IPS-20b (cell line): ENCODE results near the gene TRIM8.

ENCODE experiments used
- H3K27ac ChIP-seq: one replicate; pipeline ENCODE4 v1.5.1; 2013; ENCODE audit warnings: low read length
- H3K27me3 ChIP-seq: 2 replicates; pipeline ENCODE4 v1.6.1; 2013; ENCODE audit warnings: mild to moderate bottlenecking, low read length, inconsistent platforms; ENCODE audit not compliant: insufficient read depth
- H3K36me3 ChIP-seq: 2 replicates; pipeline ENCODE4 v1.6.1; 2013; ENCODE audit warnings: low read depth, mild to moderate bottlenecking, inconsistent platforms, low read length, moderate library complexity; ENCODE audit not compliant: insufficient read depth
- H3K4me1 ChIP-seq: 2 replicates; pipeline ENCODE4 v1.6.1; 2013; ENCODE audit warnings: mild to moderate bottlenecking, control low read depth, inconsistent platforms, low read length, moderate library complexity; ENCODE audit not compliant: insufficient read depth
- H3K4me3 ChIP-seq: 2 replicates; pipeline ENCODE4 v1.5.1; 2013; ENCODE audit warnings: mild to moderate bottlenecking, low read length, inconsistent platforms
- H3K9ac ChIP-seq: 2 replicates; pipeline ENCODE4 v1.6.1; 2013; ENCODE audit warnings: low read depth, mild to moderate bottlenecking, inconsistent platforms, low read length, moderate library complexity
- H3K9me3 ChIP-seq: 2 replicates; pipeline ENCODE4 v1.6.1; 2013; ENCODE audit warnings: mild to moderate bottlenecking, low read depth, low read length, inconsistent platforms; ENCODE audit not compliant: insufficient read depth

The TRIM8 gene, protein sequence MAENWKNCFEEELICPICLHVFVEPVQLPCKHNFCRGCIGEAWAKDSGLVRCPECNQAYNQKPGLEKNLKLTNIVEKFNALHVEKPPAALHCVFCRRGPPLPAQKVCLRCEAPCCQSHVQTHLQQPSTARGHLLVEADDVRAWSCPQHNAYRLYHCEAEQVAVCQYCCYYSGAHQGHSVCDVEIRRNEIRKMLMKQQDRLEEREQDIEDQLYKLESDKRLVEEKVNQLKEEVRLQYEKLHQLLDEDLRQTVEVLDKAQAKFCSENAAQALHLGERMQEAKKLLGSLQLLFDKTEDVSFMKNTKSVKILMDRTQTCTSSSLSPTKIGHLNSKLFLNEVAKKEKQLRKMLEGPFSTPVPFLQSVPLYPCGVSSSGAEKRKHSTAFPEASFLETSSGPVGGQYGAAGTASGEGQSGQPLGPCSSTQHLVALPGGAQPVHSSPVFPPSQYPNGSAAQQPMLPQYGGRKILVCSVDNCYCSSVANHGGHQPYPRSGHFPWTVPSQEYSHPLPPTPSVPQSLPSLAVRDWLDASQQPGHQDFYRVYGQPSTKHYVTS

DNA sequence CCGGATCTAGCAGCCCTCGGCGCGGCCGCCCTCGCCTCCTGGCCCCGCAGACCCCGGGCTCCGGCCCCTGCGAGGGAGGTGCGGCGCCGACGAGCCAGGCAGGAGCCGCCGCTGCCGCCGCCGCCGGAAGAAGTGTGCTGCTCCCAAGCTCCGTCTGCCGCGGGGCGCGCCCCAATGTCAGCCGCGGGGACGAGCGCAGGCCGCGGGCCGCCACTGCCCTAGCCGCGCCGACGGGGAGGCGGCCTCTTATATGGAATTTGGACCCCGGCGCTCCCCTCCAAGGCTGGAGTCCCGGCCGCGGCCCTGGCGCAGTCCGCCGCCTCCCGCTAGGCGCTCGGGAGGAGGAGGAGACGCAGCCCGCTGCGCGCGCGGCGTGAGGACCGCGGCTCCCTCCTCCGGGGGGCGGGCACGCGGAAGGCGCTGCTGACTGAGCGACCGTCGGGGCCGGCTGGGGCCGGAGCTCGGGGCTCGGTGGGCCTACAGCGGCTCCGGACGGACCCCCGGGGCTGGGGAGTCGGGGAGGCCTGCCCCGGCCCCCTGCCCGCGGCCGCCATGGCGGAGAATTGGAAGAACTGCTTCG, at the start of gene TRIM8:
Gene TRIM8, plus strand, starts transcription at position 414 of the 580 bp plus-strand sequence. Its CDS starts 139 bp downstream, at position 553.
- no peaks in the 10 kb centered on the region for H3K9me3 ChIP-seq
- peak within 1 kb of the TSS; percentile 86; the same call in 1 of the 2 replicates for H3K9ac ChIP-seq
- no peak within 1 kb of the TSS for H3K27ac ChIP-seq
- no peaks in the 10 kb centered on the region for H3K36me3 ChIP-seq
- H3K27me3 ChIP-seq: no peaks in the 10 kb centered on the region; the same call in 1 of the 2 replicates
- H3K4me1 ChIP-seq: peaks cover 28% of the 10 kb centered on the region; the same call in 1 of the 2 replicates
- peak within 1 kb of the TSS; percentile 83 for H3K4me3 ChIP-seq

DNA sequence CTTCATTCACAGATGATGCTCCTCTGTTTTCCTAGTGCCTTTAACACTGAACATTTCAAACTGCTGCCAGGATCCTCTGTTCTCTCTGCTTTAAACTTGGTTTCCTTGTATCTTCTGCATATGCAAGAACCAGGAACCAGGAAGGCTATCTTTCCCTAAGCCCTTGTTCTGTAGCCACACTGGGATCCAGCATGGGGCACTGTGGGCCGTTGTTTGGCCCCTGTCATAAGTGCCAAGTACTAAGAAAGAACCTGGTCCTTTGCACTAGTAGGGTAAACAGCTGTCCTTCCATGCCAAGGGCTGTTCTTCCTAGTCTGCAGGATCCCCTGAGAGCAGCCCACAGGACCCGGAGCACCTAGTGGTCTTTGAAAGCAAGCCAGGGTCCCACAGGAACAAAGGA, 49.0 kb upstream of the TRIM8 start:
- H3K36me3 ChIP-seq: no peaks in the 10 kb centered on the region; the same call in 1 of the 2 replicates
- no peaks in the 10 kb centered on the region for H3K9me3 ChIP-seq
- H3K4me3 ChIP-seq: no peak overlapping the region
- H3K9ac ChIP-seq: no peak overlapping the region
- H3K27ac ChIP-seq: no peak overlapping the region
- no peaks in the 10 kb centered on the region for H3K27me3 ChIP-seq
- peaks cover 9% of the 10 kb centered on the region for H3K4me1 ChIP-seq

DNA sequence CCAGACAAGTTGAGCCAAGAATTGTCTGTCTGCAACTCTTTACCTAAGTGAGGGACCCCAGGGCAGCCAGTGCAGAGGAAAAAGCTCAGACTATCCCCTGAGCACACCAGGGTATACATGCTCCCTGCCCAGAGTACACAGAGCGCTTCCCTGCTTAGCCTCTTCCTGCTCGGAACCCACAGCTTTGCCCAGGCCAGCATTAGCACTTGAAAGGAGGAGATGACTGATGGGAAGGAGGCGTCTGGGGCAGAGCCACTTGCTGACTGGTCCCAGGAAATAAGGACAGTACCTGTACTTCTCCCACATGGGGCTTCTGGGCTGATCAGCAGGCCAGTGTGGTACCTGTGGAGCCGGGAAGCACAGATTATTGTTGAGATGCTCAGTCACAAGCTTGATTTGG, 48.4 kb upstream of the TRIM8 start:
- Histone ChIP-seq H3K27me3 (no peaks in the 10 kb centered on the region), H3K9ac (peak overlapping the region; percentile 7; the same call in 1 of the 2 replicates), H3K9me3 (no peaks in the 10 kb centered on the region), H3K4me3 (no peak overlapping the region), H3K4me1 (peaks cover 9% of the 10 kb centered on the region), H3K36me3 (no peaks in the 10 kb centered on the region; the same call in 1 of the 2 replicates), H3K27ac (no peak overlapping the region)

DNA sequence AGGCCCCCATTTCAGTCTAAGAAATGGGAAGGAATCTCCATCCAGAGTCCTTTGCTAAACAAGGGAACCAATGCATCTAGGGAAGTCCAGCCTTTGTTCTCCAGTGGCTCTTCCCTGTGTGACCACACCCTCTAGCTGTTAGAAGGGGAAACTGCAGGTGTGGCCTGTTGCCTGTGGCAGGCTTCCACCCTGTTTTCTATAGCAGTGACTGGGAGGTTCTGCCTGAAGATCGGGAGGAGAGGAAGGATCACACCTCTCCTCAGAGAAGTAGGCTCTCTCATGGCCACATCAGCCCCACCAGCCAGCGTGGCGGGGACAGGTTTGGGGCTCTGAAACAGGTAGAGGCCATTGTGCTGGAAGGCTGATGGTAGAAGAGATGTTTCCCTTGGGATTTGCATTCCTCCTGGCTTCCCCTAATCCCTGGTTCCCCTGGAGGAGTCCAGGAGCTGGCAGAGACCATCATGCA, 47.7 kb upstream of the TRIM8 start:
- H3K4me1 ChIP-seq: peaks cover 9% of the 10 kb centered on the region
- H3K36me3 ChIP-seq: no peaks in the 10 kb centered on the region; the same call in 1 of the 2 replicates
- no peak overlapping the region for H3K27ac ChIP-seq
- H3K4me3 ChIP-seq: no peak overlapping the region
- peak overlapping the region; percentile 7; the same call in 1 of the 2 replicates for H3K9ac ChIP-seq
- no peaks in the 10 kb centered on the region for H3K27me3 ChIP-seq
- no peaks in the 10 kb centered on the region for H3K9me3 ChIP-seq

DNA sequence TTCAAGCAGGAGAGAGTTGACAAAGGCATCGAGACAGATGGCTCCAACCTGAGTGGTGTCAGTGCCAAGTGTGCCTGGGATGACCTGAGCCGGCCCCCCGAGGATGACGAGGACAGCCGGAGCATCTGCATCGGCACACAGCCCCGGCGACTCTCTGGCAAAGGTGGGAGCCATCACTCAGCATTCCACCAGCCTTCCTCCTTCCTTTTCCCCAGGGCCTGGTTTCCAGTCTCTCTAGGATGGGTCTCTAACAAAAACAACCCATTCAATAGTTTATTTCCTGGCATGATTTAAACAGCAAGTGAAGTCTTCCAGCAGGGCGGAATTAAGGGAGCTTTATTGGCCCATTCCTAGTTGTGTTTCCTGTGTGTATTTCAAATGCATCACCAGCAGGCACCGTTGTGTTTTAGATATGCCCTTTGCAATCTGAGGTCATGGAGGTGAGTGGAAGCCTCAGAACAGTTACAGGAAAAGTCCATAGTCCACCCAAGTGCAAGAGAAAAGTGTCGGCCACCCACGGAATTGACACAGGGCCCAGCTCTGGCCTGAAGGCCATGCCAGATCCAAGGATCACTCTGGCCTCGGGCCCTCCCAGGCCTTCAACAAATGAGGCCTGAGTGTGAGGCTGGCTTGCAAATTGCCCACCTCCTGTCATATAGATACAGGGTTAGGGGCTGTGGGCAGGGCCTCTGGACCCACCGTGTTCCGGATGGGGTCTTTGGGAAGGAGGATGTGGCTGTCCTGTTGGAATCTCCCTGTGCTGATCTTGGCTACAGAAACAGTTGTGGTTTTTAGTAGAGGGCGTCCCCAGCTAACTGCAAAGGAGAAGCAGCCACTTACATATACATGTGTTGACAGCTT, 46.9 kb upstream of the TRIM8 start:
- H3K9ac ChIP-seq: no peak overlapping the region
- H3K9me3 ChIP-seq: no peaks in the 10 kb centered on the region
- no peak overlapping the region for H3K4me3 ChIP-seq
- H3K27me3 ChIP-seq: no peaks in the 10 kb centered on the region
- no peak overlapping the region for H3K27ac ChIP-seq
- H3K36me3 ChIP-seq: no peaks in the 10 kb centered on the region; the same call in 1 of the 2 replicates
- peaks cover 9% of the 10 kb centered on the region for H3K4me1 ChIP-seq

DNA sequence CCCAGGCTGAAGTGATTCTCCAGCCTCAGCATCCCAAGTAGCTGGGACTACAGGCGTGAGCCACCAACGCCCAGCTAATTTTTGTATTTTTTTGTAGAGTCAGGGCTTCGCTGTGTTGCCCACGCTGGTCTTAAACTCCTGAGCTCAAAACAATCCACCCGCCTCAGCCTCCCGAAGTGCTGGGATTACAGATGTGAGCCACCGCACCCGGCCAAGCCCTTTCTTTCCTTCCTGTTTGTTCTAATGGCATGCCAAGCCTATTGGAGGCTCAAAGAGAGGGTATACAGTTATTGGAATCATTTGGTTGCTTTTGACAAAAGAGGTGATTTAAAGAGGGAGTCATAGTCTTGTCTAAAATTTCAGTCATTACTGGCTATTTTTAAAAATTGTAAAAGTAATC, 46.0 kb upstream of the TRIM8 start:
- Histone ChIP-seq H3K27me3 (no peaks in the 10 kb centered on the region), H3K9ac (no peak overlapping the region), H3K4me1 (peaks cover 9% of the 10 kb centered on the region), H3K9me3 (no peaks in the 10 kb centered on the region), H3K36me3 (no peaks in the 10 kb centered on the region; the same call in 1 of the 2 replicates), H3K27ac (no peak overlapping the region), H3K4me3 (no peak overlapping the region)

DNA sequence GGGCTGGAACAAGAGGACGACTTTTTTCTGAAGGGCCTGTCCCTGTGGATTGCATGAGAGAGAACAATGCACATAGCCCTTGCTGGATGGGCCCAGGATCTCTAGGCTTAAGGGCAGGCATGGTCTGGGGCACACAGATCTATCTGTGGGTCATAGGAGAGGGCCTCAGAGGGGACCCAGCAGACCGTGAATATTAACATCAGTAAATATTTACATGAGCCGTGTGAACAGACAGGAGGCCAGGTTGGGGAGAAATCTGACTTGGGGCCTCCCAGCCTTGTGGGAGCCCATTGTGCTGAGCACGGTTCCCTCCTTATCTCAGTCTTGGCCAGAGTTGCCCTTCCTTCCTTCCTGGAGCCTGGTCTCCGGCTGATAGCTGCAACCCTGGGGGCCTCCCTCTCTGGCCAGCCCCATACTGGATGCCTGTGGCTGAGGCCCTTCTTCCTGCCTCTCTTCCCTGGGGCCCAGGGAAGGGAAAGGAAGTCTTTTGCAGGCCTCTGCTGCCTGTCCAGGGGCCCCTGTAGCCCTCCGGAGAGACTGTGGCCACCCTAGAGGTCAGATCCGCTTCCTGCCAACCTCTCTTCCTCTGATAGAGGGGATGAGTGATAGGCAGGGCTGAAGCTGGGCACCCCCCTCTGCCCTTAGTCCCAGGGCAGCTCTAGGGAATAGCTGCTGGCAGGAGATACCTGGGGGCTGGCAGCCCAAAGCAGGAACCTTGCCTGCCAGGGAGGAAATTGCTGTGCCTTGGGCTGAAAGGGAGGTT, 44.5 kb upstream of the TRIM8 start:
- no peaks in the 10 kb centered on the region; the same call in 1 of the 2 replicates for H3K36me3 ChIP-seq
- no peak overlapping the region for H3K4me3 ChIP-seq
- no peak overlapping the region for H3K27ac ChIP-seq

DNA sequence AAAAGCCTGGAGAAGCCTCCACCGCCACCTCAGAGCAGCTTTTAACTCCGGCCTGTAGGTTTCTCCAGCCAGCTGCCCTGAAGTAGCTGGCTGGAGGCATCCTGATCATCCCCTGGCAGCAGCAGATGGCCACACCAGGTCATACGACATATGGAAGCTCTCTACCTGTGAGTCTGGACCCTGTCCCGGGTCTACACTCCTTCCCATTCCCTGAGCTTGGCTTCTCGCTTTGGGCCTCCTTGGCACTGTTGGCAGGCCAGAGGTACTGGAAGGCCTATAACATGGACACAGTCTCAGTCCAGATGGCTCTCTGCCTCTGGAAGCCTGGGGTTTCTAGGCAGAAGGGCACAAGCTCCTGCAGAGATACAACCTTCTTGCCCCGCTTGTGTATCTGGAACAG, 43.5 kb upstream of the TRIM8 start:
- Histone ChIP-seq H3K36me3 (no peaks in the 10 kb centered on the region; the same call in 1 of the 2 replicates), H3K9ac (no peak overlapping the region), H3K4me1 (peaks cover 5% of the 10 kb centered on the region)

More for the DNA sequence above, 44.5 kb upstream of the TRIM8 start:
- Histone ChIP-seq H3K4me1 (peaks cover 9% of the 10 kb centered on the region), H3K9me3 (no peaks in the 10 kb centered on the region), H3K27me3 (no peaks in the 10 kb centered on the region), H3K9ac (no peak overlapping the region)

DNA sequence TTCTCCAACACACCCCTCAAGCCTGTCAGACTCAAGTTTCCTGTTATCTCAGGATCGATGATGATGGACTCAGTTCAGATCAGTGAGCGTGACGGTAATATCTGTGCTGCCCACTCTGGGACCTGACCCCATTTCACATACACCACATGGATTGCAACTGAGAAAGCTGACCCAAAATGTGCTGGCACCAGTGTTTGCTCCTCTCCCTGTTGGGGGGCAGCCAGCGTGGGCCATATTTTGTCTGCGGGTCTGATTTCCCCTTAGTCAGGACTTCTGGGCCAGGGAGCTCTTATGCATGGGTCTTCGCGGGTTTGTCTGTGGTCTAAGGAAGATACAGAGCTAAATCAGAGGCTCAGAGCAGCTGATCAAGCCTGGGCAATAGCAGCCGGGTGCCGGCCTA, 42.6 kb upstream of the TRIM8 start:
- no peaks in the 10 kb centered on the region; the same call in 1 of the 2 replicates for H3K36me3 ChIP-seq

More for the DNA sequence above, 43.5 kb upstream of the TRIM8 start:
- H3K9me3 ChIP-seq: no peaks in the 10 kb centered on the region
- H3K27ac ChIP-seq: no peak overlapping the region
- H3K4me3 ChIP-seq: no peak overlapping the region
- no peaks in the 10 kb centered on the region for H3K27me3 ChIP-seq

DNA sequence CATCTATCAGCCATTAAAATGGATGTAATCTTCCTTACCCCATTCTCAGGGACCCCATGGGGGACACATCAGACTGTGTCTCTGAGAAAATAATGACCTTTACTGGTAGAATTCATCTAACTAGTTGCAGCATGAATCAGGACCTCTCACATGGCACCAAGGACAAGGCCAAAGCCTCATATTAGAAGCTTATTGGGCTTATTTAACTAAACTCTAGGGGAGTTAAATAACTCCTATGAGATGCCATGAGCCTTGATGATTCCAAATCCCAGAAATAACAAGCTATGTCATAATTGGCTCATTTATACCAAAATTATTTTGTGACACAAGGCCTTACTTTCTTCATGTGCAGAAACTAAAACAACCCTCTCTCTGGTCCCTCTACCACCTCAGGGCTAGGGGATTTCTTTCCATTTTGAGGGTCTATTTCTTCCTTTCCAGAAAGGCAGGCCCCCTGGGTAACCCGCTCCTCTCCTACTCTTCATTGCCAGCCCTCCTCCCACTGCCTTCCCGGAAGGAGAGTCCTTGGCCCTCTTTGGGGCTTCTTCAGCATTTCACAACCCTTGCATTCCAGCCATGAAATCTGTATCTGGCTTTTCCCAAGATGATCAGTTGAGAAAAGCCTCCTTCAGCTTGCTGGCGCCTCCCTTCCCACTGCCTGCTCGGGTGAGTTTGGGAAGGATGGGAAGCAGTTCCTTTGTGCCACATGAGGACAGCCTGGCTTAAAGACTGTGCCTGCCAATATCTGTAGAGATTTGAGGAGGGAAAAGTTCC, 41.8 kb upstream of the TRIM8 start:
- Histone ChIP-seq H3K4me1 (no peaks in the 10 kb centered on the region), H3K27me3 (no peaks in the 10 kb centered on the region), H3K4me3 (no peak overlapping the region), H3K27ac (no peak overlapping the region), H3K9ac (no peak overlapping the region), H3K9me3 (no peaks in the 10 kb centered on the region), H3K36me3 (no peaks in the 10 kb centered on the region; the same call in 1 of the 2 replicates)

More for the DNA sequence above, 42.6 kb upstream of the TRIM8 start:
- Histone ChIP-seq H3K9ac (no peak overlapping the region), H3K4me1 (no peaks in the 10 kb centered on the region), H3K4me3 (no peak overlapping the region), H3K27me3 (no peaks in the 10 kb centered on the region), H3K27ac (no peak overlapping the region), H3K9me3 (no peaks in the 10 kb centered on the region)
